Neural cell (in vitro differentiated cells): ENCODE measurements around the gene AMH.

Experiments used
- CTCF ChIP-seq: fragments of 450-650 bp; IDR thresholded peaks from 2 replicates; pipeline ENCODE4 v1.5.1; 2014; ENCODE audit warnings: antibody characterized with exemption, mild to moderate bottlenecking, moderate library complexity; ENCODE audit not compliant: poor library complexity, severe bottlenecking
- EZH2 ChIP-seq: fragments of 200-600, 300-800 bp; shearing (Covaris generic), sonication (generic); IDR thresholded peaks from 2 replicates; pipeline ENCODE4 v1.6.1; 2014; ENCODE audit warnings: antibody characterized with exemption, low read length, borderline replicate concordance, mild to moderate bottlenecking; ENCODE audit not compliant: insufficient read depth, poor library complexity, severe bottlenecking
- POLR2AphosphoS5 ChIP-seq: IDR thresholded peaks from 2 replicates; pipeline ENCODE4 v1.6.1; 2012
- SMC3 ChIP-seq: fragments of 450-650 bp; conservative IDR thresholded peaks from 2 replicates; pipeline ENCODE4 v1.6.1; 2014; ENCODE audit warnings: antibody characterized with exemption, mild to moderate bottlenecking, moderate library complexity; ENCODE audit not compliant: poor library complexity

DNA sequence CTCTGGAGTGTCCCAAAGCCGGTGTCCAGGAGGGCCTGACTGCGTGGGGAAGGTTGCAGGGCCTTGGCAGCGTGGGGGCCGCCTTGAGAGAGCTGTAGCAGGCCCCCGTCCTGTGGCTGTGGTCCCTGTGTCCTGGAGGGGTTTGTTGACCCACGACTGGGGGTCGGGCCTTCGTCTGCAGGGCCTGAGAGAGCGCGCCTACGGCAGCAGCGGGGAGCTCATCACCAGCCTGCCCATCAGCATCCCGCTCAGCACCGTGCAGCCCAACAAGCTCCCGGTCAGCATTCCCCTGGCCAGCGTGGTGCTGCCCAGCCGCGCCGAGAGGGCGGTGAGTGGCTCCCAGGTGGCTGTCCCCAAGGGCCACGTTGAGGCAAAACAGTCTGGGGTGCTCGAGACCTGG is 31.5 kb upstream of the AMH start:
- TF ChIP-seq CTCF = no peak
- no peak for TF ChIP-seq SMC3
- TF ChIP-seq POLR2AphosphoS5 = no peak
- no peak for TF ChIP-seq EZH2
